Measurements from ENCODE around the gene DCAF17. TPM values are rescaled to one million over a fixed set of nuclear protein-coding genes. Genes with fewer than 3 reads are reported as not detected.
A peak's percentile ranks its signal among the peaks of the same experiment; 100 is the strongest.

DCAF17 gene
- total RNA-seq, 1 donor from 2014 or later = 16.2 TPM

DNA sequence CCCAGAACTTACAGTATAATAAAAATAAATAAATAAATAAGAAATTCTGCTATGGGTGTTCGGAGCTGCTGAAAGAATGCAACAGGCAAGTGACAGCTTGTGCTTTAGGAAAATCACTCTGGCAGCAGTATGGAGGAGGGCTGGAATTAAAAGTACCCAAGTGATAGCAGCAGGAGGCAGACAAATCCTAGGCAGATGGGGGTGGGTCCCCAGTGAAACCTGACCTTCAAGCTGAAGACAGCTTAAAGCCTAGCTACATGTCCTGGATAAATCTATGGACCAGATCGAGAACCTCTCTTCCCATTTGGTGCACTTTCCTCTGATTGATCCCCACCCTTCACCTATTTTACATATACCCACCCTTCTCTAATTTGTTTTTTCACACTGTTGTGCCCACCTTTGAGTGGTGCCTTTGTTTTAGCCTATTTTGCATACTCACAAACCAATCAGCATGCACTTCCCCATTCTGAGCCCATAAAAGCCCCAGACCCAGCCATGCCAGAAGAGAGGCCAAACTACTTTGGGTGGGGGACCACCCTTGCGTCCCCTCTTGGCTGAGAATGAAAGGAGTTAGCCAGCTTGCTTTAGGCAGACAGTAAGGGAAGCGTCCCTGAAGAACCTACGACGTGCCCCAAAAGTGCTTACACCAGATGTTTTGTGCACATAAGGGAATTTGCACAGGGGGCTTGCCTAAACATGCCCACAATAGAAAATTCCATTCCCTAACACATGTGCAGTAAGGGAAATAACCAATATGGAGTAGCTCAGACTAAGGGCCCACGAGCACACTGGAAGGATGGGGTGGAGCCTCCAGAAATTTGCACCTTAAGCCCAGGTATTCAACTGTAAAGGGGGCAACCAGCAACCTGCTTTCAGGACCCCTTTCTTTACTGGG lies 3.3 kb upstream of the DCAF17 start:
- H3K27ac Mint-ChIP-seq (ENCODE audit: unreplicated experiment) = no peak overlapping the region
- no peaks in the 10 kb centered on the region for H3K9me3 Mint-ChIP-seq (ENCODE audit: unreplicated experiment)
- TF ChIP-seq, protein P1, sequence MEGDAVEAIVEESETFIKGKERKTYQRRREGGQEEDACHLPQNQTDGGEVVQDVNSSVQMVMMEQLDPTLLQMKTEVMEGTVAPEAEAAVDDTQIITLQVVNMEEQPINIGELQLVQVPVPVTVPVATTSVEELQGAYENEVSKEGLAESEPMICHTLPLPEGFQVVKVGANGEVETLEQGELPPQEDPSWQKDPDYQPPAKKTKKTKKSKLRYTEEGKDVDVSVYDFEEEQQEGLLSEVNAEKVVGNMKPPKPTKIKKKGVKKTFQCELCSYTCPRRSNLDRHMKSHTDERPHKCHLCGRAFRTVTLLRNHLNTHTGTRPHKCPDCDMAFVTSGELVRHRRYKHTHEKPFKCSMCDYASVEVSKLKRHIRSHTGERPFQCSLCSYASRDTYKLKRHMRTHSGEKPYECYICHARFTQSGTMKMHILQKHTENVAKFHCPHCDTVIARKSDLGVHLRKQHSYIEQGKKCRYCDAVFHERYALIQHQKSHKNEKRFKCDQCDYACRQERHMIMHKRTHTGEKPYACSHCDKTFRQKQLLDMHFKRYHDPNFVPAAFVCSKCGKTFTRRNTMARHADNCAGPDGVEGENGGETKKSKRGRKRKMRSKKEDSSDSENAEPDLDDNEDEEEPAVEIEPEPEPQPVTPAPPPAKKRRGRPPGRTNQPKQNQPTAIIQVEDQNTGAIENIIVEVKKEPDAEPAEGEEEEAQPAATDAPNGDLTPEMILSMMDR (IDR thresholded peaks at IDR 0.05; ENCODE audit: unreplicated experiment) = no peak
- no peak overlapping the region for H3K4me3 Mint-ChIP-seq (ENCODE audit: unreplicated experiment)
- peaks cover 7% of the 10 kb centered on the region for H3K27me3 Mint-ChIP-seq (ENCODE audit: unreplicated experiment)
- peaks cover 12% of the 10 kb centered on the region for H3K4me1 Mint-ChIP-seq (ENCODE audit: unreplicated experiment)
- peaks cover 9% of the 10 kb centered on the region for H3K36me3 Mint-ChIP-seq (ENCODE audit: low read depth, unreplicated experiment)
- DNase-seq (ENCODE audit: low spot score) = no peak

DNA sequence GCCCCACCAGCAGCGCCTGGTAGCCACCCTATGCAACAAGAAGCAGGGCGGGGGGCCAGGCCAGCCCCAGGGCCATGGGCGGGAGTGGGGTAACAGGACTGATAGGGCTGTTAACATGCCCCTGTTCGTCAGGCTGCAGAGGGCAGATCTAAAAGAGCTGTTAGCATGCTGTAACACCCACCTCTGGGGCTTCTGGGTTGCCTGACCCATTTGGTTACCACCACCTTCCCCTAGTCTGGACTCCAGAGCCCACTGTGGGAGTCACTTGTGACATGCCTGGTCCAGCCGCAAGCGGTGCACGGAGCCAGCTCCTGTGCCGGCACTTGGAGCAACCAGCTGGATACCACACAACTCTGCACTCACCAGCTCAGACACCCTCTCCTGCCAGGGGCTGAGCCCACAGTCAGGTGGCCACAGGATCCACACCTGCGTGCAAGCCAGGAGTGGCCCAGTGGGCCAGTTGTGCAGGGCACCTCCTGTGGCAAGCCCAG lies 2.3 kb upstream of the DCAF17 start:
- Mint-ChIP-seq H3K36me3 (ENCODE audit: low read depth, unreplicated experiment) (peaks cover 9% of the 10 kb centered on the region), H3K27me3 (ENCODE audit: unreplicated experiment) (peaks cover 7% of the 10 kb centered on the region), H3K9me3 (ENCODE audit: unreplicated experiment) (no peaks in the 10 kb centered on the region), H3K27ac (ENCODE audit: unreplicated experiment) (no peak overlapping the region), H3K4me3 (ENCODE audit: unreplicated experiment) (no peak overlapping the region), H3K4me1 (ENCODE audit: unreplicated experiment) (peaks cover 12% of the 10 kb centered on the region)
- DNase-seq (ENCODE audit: low spot score) = no peak
- TF ChIP-seq, protein P1 (IDR thresholded peaks at IDR 0.05; ENCODE audit: unreplicated experiment) = no peak

DNA sequence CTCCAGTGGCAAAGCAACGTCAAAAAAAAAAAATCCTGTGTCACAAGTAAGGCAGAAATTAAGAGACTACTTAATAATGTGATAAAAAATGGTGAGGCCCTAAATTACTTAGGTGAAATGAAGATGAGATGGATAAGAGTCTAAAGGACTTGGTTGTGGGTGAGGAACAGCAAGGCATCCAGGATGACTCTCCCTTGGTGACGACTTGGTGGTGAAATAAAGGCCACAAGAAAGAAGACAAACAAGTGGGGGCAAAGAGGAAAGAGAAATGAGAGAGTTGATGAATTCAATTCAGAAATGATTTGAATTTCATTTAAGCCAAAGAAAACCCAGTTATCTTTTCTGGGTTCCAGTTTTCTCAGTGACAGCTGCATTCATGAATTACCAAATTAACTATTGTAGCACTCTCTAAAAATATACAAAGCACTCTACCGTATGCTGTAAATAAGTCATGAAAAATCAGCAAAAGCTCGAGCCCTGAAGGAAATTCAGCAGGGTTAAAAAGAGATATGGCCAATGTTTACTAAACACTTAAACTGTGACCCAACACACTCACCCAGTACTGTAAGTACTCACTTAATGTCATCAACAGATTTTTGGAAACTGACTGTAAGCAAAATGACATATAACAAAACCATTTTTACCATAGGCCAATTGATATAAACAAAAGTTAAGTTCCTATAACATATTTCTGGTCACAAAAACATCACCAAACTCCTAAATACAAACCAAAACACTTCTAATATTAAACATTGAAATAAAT lies 1.6 kb upstream of the DCAF17 start:
- Mint-ChIP-seq H3K36me3 (ENCODE audit: low read depth, unreplicated experiment) (peaks cover 9% of the 10 kb centered on the region), H3K27me3 (ENCODE audit: unreplicated experiment) (peaks cover 7% of the 10 kb centered on the region), H3K4me3 (ENCODE audit: unreplicated experiment) (peak overlapping the region; percentile 95), H3K27ac (ENCODE audit: unreplicated experiment) (peak overlapping the region; percentile 16), H3K9me3 (ENCODE audit: unreplicated experiment) (no peaks in the 10 kb centered on the region), H3K4me1 (ENCODE audit: unreplicated experiment) (peaks cover 12% of the 10 kb centered on the region)
- TF ChIP-seq, protein P1 (IDR thresholded peaks at IDR 0.05; ENCODE audit: unreplicated experiment) = no peak
- no peak for DNase-seq (ENCODE audit: low spot score)

DNA sequence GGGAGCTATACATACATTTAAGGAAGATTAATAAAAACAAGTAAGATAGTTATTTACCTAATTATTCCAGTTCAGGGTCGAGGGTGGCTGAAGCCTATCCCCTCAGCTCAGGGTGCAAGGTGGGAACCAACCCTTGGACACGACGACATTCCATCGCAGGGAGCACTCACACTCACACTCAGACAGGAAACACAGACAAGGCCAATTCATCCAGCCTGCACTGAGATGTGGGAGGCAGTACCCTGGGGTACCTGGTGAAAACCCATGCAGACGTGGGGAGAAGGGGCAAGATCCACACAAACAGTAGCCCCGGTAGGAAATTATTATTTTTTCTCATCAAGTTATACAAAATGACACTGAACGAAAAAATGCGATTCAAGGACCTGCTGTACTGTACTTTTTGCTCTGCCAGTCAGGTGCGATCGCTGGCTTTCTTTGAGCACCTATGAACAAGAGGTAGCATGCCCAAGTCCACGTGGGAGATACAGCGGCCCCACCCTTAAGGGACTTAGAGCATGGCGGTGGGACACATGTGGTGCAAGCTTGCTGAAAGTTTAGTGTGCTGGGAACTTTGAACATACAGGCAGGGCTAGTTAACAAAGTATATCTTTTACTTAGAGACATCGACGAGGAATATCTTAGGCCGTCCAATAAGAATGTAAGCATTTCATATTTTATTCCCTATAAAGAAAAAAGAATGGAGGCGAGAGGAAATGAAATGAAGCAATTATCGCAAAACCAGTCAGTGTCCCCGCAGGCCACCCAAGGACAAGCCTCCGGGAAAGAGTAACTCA lies 860 bp upstream of the DCAF17 start:
- peak overlapping the region; percentile 95 for H3K4me3 Mint-ChIP-seq (ENCODE audit: unreplicated experiment)
- peak overlapping the region; percentile 80 for H3K27ac Mint-ChIP-seq (ENCODE audit: unreplicated experiment)
- no peaks in the 10 kb centered on the region for H3K9me3 Mint-ChIP-seq (ENCODE audit: unreplicated experiment)
- TF ChIP-seq, protein P1 (IDR thresholded peaks at IDR 0.05; ENCODE audit: unreplicated experiment) = no peak
- DNase-seq (ENCODE audit: low spot score) = no peak
- H3K36me3 Mint-ChIP-seq (ENCODE audit: low read depth, unreplicated experiment) = peaks cover 11% of the 10 kb centered on the region
- peaks cover 7% of the 10 kb centered on the region for H3K27me3 Mint-ChIP-seq (ENCODE audit: unreplicated experiment)
- H3K4me1 Mint-ChIP-seq (ENCODE audit: unreplicated experiment) = peaks cover 12% of the 10 kb centered on the region

Data from endothelial cell (in vitro differentiated cells).